Keratinocyte (primary cell): ENCODE results near the gene MRM3. TPM values are rescaled to one million over a fixed set of nuclear protein-coding genes. Genes with fewer than 3 reads are reported as not detected.

ENCODE experiments used
- DNase-seq: peaks from one replicate; pipeline ENCODE4 v3.0.0-alpha.2; 2011; ENCODE audit warnings: low read depth, missing footprints, low spot score
- FAIRE-seq: peaks from 2 replicates; lab custom pipeline; 2011; peaks lifted over from hg19 to GRCh38; lab: Jason Lieb, UNC
- H2AFZ ChIP-seq: 2 replicates; pipeline ENCODE4 v1.6.0; 2012; ENCODE audit warnings: low read length, control low read depth, inconsistent platforms; ENCODE audit not compliant: control insufficient read depth
- H3K27ac ChIP-seq: 2 replicates; pipeline ENCODE4 v1.5.1; 2011; ENCODE audit warnings: low read length; ENCODE audit not compliant: control insufficient read depth, insufficient read depth
- H3K27me3 ChIP-seq: 3 replicates; pipeline ENCODE4 v1.6.0; 2011; ENCODE audit warnings: low read length; ENCODE audit not compliant: control insufficient read depth, insufficient read depth; ENCODE audit errors: extremely low read depth
- H3K36me3 ChIP-seq, 2 experiments: 2 replicates in 1 of 2; 3 replicates in 1 of 2; pipeline ENCODE4 v1.5.1; 2011; ENCODE audit warnings: low read length in 2 of 2, mild to moderate bottlenecking in 1 of 2; ENCODE audit not compliant: control insufficient read depth in 2 of 2, insufficient read depth in 2 of 2; ENCODE audit errors: extremely low read depth in 1 of 2
- H3K4me1 ChIP-seq: 3 replicates; pipeline ENCODE4 v1.5.1; 2011; ENCODE audit warnings: low read length; ENCODE audit not compliant: control insufficient read depth, insufficient read depth; ENCODE audit errors: extremely low read depth
- H3K4me2 ChIP-seq: 3 replicates; pipeline ENCODE4 v1.6.0; 2011; ENCODE audit warnings: low read depth, low read length; ENCODE audit not compliant: control insufficient read depth, insufficient read depth; ENCODE audit errors: extremely low read depth
- H3K4me3 ChIP-seq, 3 experiments: fragments of 200-600 bp in 1 of 3; sonication (generic) in 1 of 3; 2 replicates in 2 of 3; 3 replicates in 1 of 3; pipeline ENCODE4 v1.5.1; 2011 to 2016; ENCODE audit warnings: low read length in 3 of 3, mild to moderate bottlenecking in 3 of 3, control low read depth in 2 of 3, inconsistent platforms in 1 of 3, low read depth in 1 of 3, mixed read lengths in 1 of 3, mixed run types in 1 of 3, moderate library complexity in 1 of 3; ENCODE audit not compliant: control insufficient read depth in 2 of 3, insufficient read depth in 2 of 3; ENCODE audit errors: extremely low read depth in 1 of 3
- H3K79me2 ChIP-seq: 2 replicates; pipeline ENCODE4 v1.6.0; 2012; ENCODE audit warnings: low read length; ENCODE audit not compliant: control insufficient read depth, insufficient read depth
- H3K9ac ChIP-seq: 3 replicates; pipeline ENCODE4 v1.6.0; 2011; ENCODE audit warnings: low read length; ENCODE audit not compliant: control insufficient read depth, insufficient read depth; ENCODE audit errors: extremely low read depth
- H3K9me1 ChIP-seq: 3 replicates; pipeline ENCODE4 v1.6.0; 2011; ENCODE audit warnings: low read length; ENCODE audit not compliant: control insufficient read depth, insufficient read depth; ENCODE audit errors: extremely low read depth
- H3K9me3 ChIP-seq: 2 replicates; pipeline ENCODE4 v1.5.1; 2012; ENCODE audit warnings: low read depth, low read length; ENCODE audit not compliant: control insufficient read depth
- H4K20me1 ChIP-seq: 3 replicates; pipeline ENCODE4 v1.6.0; 2011; ENCODE audit warnings: low read length; ENCODE audit not compliant: control insufficient read depth, insufficient read depth; ENCODE audit errors: extremely low read depth
- CTCF ChIP-seq, 3 experiments: IDR thresholded peaks in 1 of 3; conservative IDR thresholded peaks in 1 of 3; optimal IDR thresholded peaks in 1 of 3; 2 replicates in 2 of 3; 3 replicates in 1 of 3; pipeline versions ENCODE3 to v1.5.1; 2011; ENCODE audit warnings: low read length in 3 of 3, mild to moderate bottlenecking in 3 of 3, moderate library complexity in 2 of 3, control low read depth in 1 of 3, inconsistent platforms in 1 of 3; ENCODE audit not compliant: insufficient read depth in 2 of 3; ENCODE audit errors: extremely low read depth in 1 of 3
- EZH2 ChIP-seq: IDR thresholded peaks from one replicate; pipeline ENCODE4 v1.6.1; 2012; ENCODE audit warnings: inconsistent platforms, mild to moderate bottlenecking, low read length, moderate library complexity
- dilution Hi-C: fragments of 300-500 bp; cut with MboI; formaldehyde crosslinking; loops from one replicate; pipeline ENCODE4 v1.7.0; 2020; ENCODE audit warnings: low sequenced_read_pairs; ENCODE audit not compliant: extremely low pct_ligation_motif_present
- polyA plus RNA-seq, 5 experiments: library from polyadenylated mRNA; depleted of rRNA in 3 of 5; stranded (reverse) in 3 of 5; stranded (forward) in 1 of 5; unstranded in 1 of 5; fragments of >200 nt; gene quantifications; 1 replicate in 1 of 5; 2 replicates in 3 of 5; 3 replicates in 1 of 5; pipeline versions ENCODE4 v1.2.1 to v1.2.3, GENCODE V29; 2011 to 2012; ENCODE audit warnings: missing spikeins in 2 of 5, low read depth in 1 of 5, low replicate concordance in 1 of 5

Gene MRM3
- polyA plus RNA-seq, 1 donor (not counting 4 experiments of a cell fraction or from before 2014, with no cell fraction given), result 15.5 TPM

GRCh38 chr17:838486-838885, 56.3 kb downstream of the MRM3 start:
- FAIRE-seq (no peak), DNase-seq (no peak)
- Histone ChIP-seq H3K27ac (no peak overlapping the region), H3K27me3 (no peaks in the 10 kb centered on the region), H2AFZ (no peak overlapping the region), H3K9me3 (peaks cover 2% of the 10 kb centered on the region), H4K20me1 (peaks cover 10% of the 10 kb centered on the region), H3K79me2 (peaks cover 80% of the 10 kb centered on the region), H3K4me1 (no peaks in the 10 kb centered on the region), H3K4me3 (no peak overlapping the region), H3K4me2 (no peak overlapping the region), H3K36me3 (peaks cover 7 to 25% of the 10 kb centered on the region in 2 experiments), H3K9ac (no peak overlapping the region), H3K9me1 (peaks cover 3% of the 10 kb centered on the region)
- TF ChIP-seq CTCF (optimal IDR thresholded peaks at IDR 0.05 in 1 of 3, IDR thresholded peaks at IDR 0.05 in 1 of 3, conservative IDR thresholded peaks at IDR 0.05 in 1 of 3; ENCODE audit: extremely low read depth in 1 of 3, insufficient read depth in 2 of 3, low read length in 3 of 3) (no peak), EZH2 (no peak)
- dilution Hi-C loops, result no loop called here

GRCh38 chr17:841313-841712, 59.2 kb downstream of the MRM3 start:
- no peak overlapping the region for H3K27ac ChIP-seq
- H3K4me3 ChIP-seq, result no peak overlapping the region
- H3K27me3 ChIP-seq, result no peaks in the 10 kb centered on the region
- H4K20me1 ChIP-seq, result peaks cover 6% of the 10 kb centered on the region
- TF ChIP-seq CTCF (optimal IDR thresholded peaks at IDR 0.05 in 1 of 3, IDR thresholded peaks at IDR 0.05 in 1 of 3, conservative IDR thresholded peaks at IDR 0.05 in 1 of 3; ENCODE audit: extremely low read depth in 1 of 3, insufficient read depth in 2 of 3, low read length in 3 of 3) (no peak), EZH2 (no peak)
- H3K4me1 ChIP-seq, result no peaks in the 10 kb centered on the region
- dilution Hi-C loops, result no loop called here
- FAIRE-seq (peak; percentile 46), DNase-seq (no peak)
- no peaks in the 10 kb centered on the region for H3K9me1 ChIP-seq
- H2AFZ ChIP-seq, result no peak overlapping the region
- H3K4me2 ChIP-seq, result no peak overlapping the region
- peaks cover 2% of the 10 kb centered on the region for H3K9me3 ChIP-seq
- H3K36me3 ChIP-seq, result peaks cover 7 to 23% of the 10 kb centered on the region in 2 experiments
- no peak overlapping the region for H3K9ac ChIP-seq
- H3K79me2 ChIP-seq, result peaks cover 83% of the 10 kb centered on the region

Other genes with a start within 250 kb of the MRM3 start
- 32.0 to 38.2 TPM (median 33.2 TPM) in 3 replicates for gene VPS53, start 67.5 kb upstream of the MRM3 start, polyA plus RNA-seq
- gene TLCD3A, start 49.8 kb upstream of the MRM3 start, polyA plus RNA-seq, result 34.1 to 44.3 TPM (median 41.1 TPM) in 3 replicates
- 29.5 to 34.2 TPM (median 30.2 TPM) in 3 replicates for gene GEMIN4, start 30.1 kb upstream of the MRM3 start, polyA plus RNA-seq
- 47.1 to 71.9 TPM (median 62.8 TPM) in 3 replicates for gene GLOD4, start 73 bp upstream of the MRM3 start, polyA plus RNA-seq
- gene NXN, start 197.4 kb downstream of the MRM3 start, polyA plus RNA-seq, result 90.4 to 99.3 TPM (median 94.4 TPM) in 3 replicates
- 11.1 to 24.8 TPM (median 14.4 TPM) in 3 replicates for gene TIMM22, start 214.8 kb downstream of the MRM3 start, polyA plus RNA-seq